Muscle layer of duodenum (tissue), 2 donors: ENCODE data around the gene REEP3.

ENCODE experiments used
- H3K27ac ChIP-seq: one replicate; pipeline ENCODE4 v1.7.0; 2013; ENCODE audit warnings: mild to moderate bottlenecking, low read length
- H3K27me3 ChIP-seq: one replicate; pipeline ENCODE4 v1.7.0; 2013; ENCODE audit warnings: low read depth, mild to moderate bottlenecking, control low read depth, low read length
- H3K36me3 ChIP-seq, 2 donors: one replicate each; pipeline ENCODE4 v1.7.0; 2013; ENCODE audit warnings: low read length in 2 of 2, control low read depth in 1 of 2, mild to moderate bottlenecking in 1 of 2; ENCODE audit not compliant: insufficient read depth in 2 of 2, control insufficient read depth in 1 of 2
- H3K4me1 ChIP-seq, 2 donors: one replicate each; pipeline ENCODE4 v1.7.0; 2013; ENCODE audit warnings: low read length in 2 of 2, mild to moderate bottlenecking in 2 of 2, control low read depth in 1 of 2, moderate library complexity in 1 of 2; ENCODE audit not compliant: insufficient read depth in 2 of 2, control insufficient read depth in 1 of 2
- H3K4me3 ChIP-seq, 2 donors: one replicate each; pipeline ENCODE4 v1.7.0; 2013; ENCODE audit warnings: low read length in 2 of 2, low read depth in 1 of 2, mild to moderate bottlenecking in 1 of 2
- H3K9me3 ChIP-seq, 2 donors: one replicate each; pipeline ENCODE4 v1.7.0; 2013; ENCODE audit warnings: low read length in 2 of 2, control low read depth in 1 of 2, mild to moderate bottlenecking in 1 of 2; ENCODE audit not compliant: control insufficient read depth in 1 of 2
- donor health status: healthy.

Gene REEP3

GRCh38 chr10:63591600-63592379 lies 70.6 kb downstream of the REEP3 start:
- H3K27ac ChIP-seq, result no peak overlapping the region

GRCh38 chr10:63593576-63593975 lies 72.4 kb downstream of the REEP3 start:
- Histone ChIP-seq H3K9me3 (no peaks in the 10 kb centered on the region), H3K4me1 (peaks cover 0 to 19% of the 10 kb centered on the region in 2 donors), H3K4me3 (no peak overlapping the region), H3K27ac (no peak overlapping the region), H3K27me3 (no peaks in the 10 kb centered on the region), H3K36me3 (peaks cover 5 to 6% of the 10 kb centered on the region in 2 donors)

More at GRCh38 chr10:63591600-63592379, 70.6 kb downstream of the REEP3 start:
- no peak overlapping the region for H3K4me3 ChIP-seq
- H3K9me3 ChIP-seq, result no peaks in the 10 kb centered on the region
- no peaks in the 10 kb centered on the region for H3K27me3 ChIP-seq
- peaks cover 0 to 2% of the 10 kb centered on the region in 2 donors for H3K36me3 ChIP-seq
- H3K4me1 ChIP-seq, result peaks cover 0 to 21% of the 10 kb centered on the region in 2 donors

- Histone ChIP-seq H3K4me1 (peaks cover 0 to 12% of the 10 kb centered on the region in 2 donors), H3K36me3 (peaks cover 6 to 8% of the 10 kb centered on the region in 2 donors), H3K9me3 (no peaks in the 10 kb centered on the region), H3K27me3 (no peaks in the 10 kb centered on the region), H3K4me3 (no peak overlapping the region), H3K27ac (no peak overlapping the region)
These were observed 73.9 kb downstream of the REEP3 start for GRCh38 chr10:63595072-63595471.

GRCh38 chr10:63596924-63597323 lies 75.7 kb downstream of the REEP3 start:
- Histone ChIP-seq H3K27me3 (no peaks in the 10 kb centered on the region), H3K36me3 (peaks cover 7 to 8% of the 10 kb centered on the region in 2 donors)

GRCh38 chr10:63600540-63600939 lies 79.3 kb downstream of the REEP3 start:
- Histone ChIP-seq H3K4me3 (no peak overlapping the region), H3K36me3 (peaks cover 8 to 13% of the 10 kb centered on the region in 2 donors), H3K9me3 (no peaks in the 10 kb centered on the region), H3K4me1 (peaks cover 0 to 2% of the 10 kb centered on the region in 2 donors), H3K27ac (no peak overlapping the region), H3K27me3 (no peaks in the 10 kb centered on the region)

More at GRCh38 chr10:63596924-63597323, 75.7 kb downstream of the REEP3 start:
- Histone ChIP-seq H3K4me3 (no peak overlapping the region), H3K27ac (no peak overlapping the region), H3K9me3 (no peaks in the 10 kb centered on the region), H3K4me1 (peaks cover 0 to 12% of the 10 kb centered on the region in 2 donors)

GRCh38 chr10:63603709-63604445 lies 82.7 kb downstream of the REEP3 start:
- H3K4me1 ChIP-seq, result no peaks in the 10 kb centered on the region
- H3K27me3 ChIP-seq, result no peaks in the 10 kb centered on the region
- H3K9me3 ChIP-seq, result no peaks in the 10 kb centered on the region
- peaks cover 2 to 7% of the 10 kb centered on the region in 2 donors for H3K36me3 ChIP-seq
- no peak overlapping the region for H3K27ac ChIP-seq
- no peak overlapping the region for H3K4me3 ChIP-seq

GRCh38 chr10:63605197-63605967 lies 84.2 kb downstream of the REEP3 start:
- H3K27ac ChIP-seq, result no peak overlapping the region
- H3K27me3 ChIP-seq, result no peaks in the 10 kb centered on the region
- H3K4me3 ChIP-seq, result no peak overlapping the region
- H3K9me3 ChIP-seq, result no peaks in the 10 kb centered on the region
- H3K36me3 ChIP-seq, result peaks cover 0 to 11% of the 10 kb centered on the region in 2 donors
- H3K4me1 ChIP-seq, result no peaks in the 10 kb centered on the region

GRCh38 chr10:63608511-63608910 lies 87.3 kb downstream of the REEP3 start:
- Histone ChIP-seq H3K4me3 (no peak overlapping the region), H3K9me3 (no peaks in the 10 kb centered on the region), H3K36me3 (peaks cover 0 to 7% of the 10 kb centered on the region in 2 donors), H3K27me3 (no peaks in the 10 kb centered on the region), H3K4me1 (no peaks in the 10 kb centered on the region), H3K27ac (no peak overlapping the region)

GRCh38 chr10:63611078-63611477 lies 89.9 kb downstream of the REEP3 start:
- Histone ChIP-seq H3K4me3 (no peak overlapping the region), H3K36me3 (peaks cover 0 to 3% of the 10 kb centered on the region in 2 donors), H3K9me3 (no peaks in the 10 kb centered on the region), H3K4me1 (no peaks in the 10 kb centered on the region), H3K27me3 (no peaks in the 10 kb centered on the region), H3K27ac (no peak overlapping the region)

- Histone ChIP-seq H3K4me1 (no peaks in the 10 kb centered on the region), H3K4me3 (no peak overlapping the region), H3K36me3 (peaks cover 3% of the 10 kb centered on the region in 2 donors), H3K27me3 (no peaks in the 10 kb centered on the region), H3K27ac (no peak overlapping the region), H3K9me3 (no peaks in the 10 kb centered on the region)
These were observed 93.2 kb downstream of the REEP3 start for GRCh38 chr10:63614371-63614891.

GRCh38 chr10:63618552-63618951 lies 97.4 kb downstream of the REEP3 start:
- Histone ChIP-seq H3K27ac (no peak overlapping the region), H3K36me3 (peaks cover 3 to 8% of the 10 kb centered on the region in 2 donors), H3K4me1 (no peaks in the 10 kb centered on the region), H3K9me3 (no peaks in the 10 kb centered on the region), H3K27me3 (no peaks in the 10 kb centered on the region), H3K4me3 (no peak overlapping the region)
